Parathyroid adenoma (tissue), 2 donors: Measurements from ENCODE around the gene LYG1.

Experiments used
- H2AFZ ChIP-seq: fragments of 300-600 bp; sonication (generic); one replicate; pipeline ENCODE4 v1.7.0; 2017; ENCODE audit warnings: antibody characterized with exemption, mild to moderate bottlenecking
- H3K27ac ChIP-seq: fragments of 300-600 bp; sonication (generic); one replicate; pipeline ENCODE4 v1.7.0; 2017
- H3K27me3 ChIP-seq: fragments of 300-600 bp; sonication (generic); one replicate; pipeline ENCODE4 v1.7.0; 2017; ENCODE audit warnings: low read length; ENCODE audit not compliant: control insufficient read depth, insufficient read depth
- H3K36me3 ChIP-seq: fragments of 300-600 bp; sonication (generic); one replicate; pipeline ENCODE4 v1.7.0; 2017; ENCODE audit warnings: low read length; ENCODE audit not compliant: control insufficient read depth, insufficient read depth
- H3K4me1 ChIP-seq: fragments of 300-600 bp; sonication (generic); one replicate; pipeline ENCODE4 v1.7.0; 2017; ENCODE audit warnings: control low read depth
- H3K4me2 ChIP-seq: fragments of 300-600 bp; sonication (generic); one replicate; pipeline ENCODE4 v1.7.0; 2017; ENCODE audit warnings: low read length
- H3K4me3 ChIP-seq: fragments of 300-600 bp; sonication (generic); one replicate; pipeline ENCODE4 v1.7.0; 2017; ENCODE audit warnings: low read depth, low read length
- H3K79me2 ChIP-seq: fragments of 300-600 bp; sonication (generic); one replicate; pipeline ENCODE4 v1.7.0; 2017; ENCODE audit warnings: control low read depth
- H3K9ac ChIP-seq: fragments of 300-600 bp; sonication (generic); one replicate; pipeline ENCODE4 v1.7.0; 2017; ENCODE audit warnings: mild to moderate bottlenecking
- H3K9me3 ChIP-seq: fragments of 300-600 bp; sonication (generic); one replicate; pipeline ENCODE4 v1.7.0; 2017; ENCODE audit warnings: low read length; ENCODE audit not compliant: control insufficient read depth
- CTCF ChIP-seq: fragments of 300-600 bp; sonication (generic); IDR thresholded peaks from one replicate; pipeline ENCODE4 v1.7.0; 2017; ENCODE audit warnings: antibody characterized with exemption, mild to moderate bottlenecking
- donor health status: primary hyperparathyroidism.

The LYG1 gene

DNA sequence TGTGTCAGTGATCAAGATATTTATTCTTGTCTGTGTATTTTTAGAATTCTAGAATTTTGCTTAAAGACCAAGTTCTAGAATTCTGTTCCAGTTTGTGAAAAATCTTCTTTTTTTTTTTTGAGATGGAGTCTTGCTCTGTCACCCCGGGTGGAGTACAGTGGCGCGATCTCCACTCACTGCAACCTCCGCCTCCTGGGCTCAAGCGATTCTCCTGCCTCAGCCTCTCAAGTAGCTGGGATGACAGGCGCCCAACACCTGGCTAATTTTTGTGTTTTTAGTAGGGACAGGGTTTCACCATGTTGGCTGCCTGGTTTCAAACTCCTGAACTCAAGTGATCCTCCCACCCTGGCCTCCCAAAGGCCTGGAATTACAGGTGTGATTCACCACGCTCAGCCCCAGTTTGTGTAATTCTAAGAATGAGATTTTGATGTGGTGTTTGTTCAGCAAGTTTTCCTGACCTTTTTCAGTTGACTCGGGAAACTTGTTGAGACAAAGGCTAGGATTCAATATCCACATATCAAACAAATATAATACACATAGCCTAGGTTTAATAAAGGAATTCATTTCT is 39.8 kb upstream of the LYG1 start:
- Histone ChIP-seq H3K4me2 (no peak overlapping the region), H3K4me1 (no peaks in the 10 kb centered on the region), H3K9ac (no peak overlapping the region), H3K36me3 (no peaks in the 10 kb centered on the region), H3K9me3 (no peaks in the 10 kb centered on the region), H3K4me3 (no peak overlapping the region), H3K27me3 (no peaks in the 10 kb centered on the region), H3K79me2 (peaks cover 50% of the 10 kb centered on the region), H2AFZ (no peak overlapping the region), H3K27ac (no peak overlapping the region)
- no peak for TF ChIP-seq CTCF

DNA sequence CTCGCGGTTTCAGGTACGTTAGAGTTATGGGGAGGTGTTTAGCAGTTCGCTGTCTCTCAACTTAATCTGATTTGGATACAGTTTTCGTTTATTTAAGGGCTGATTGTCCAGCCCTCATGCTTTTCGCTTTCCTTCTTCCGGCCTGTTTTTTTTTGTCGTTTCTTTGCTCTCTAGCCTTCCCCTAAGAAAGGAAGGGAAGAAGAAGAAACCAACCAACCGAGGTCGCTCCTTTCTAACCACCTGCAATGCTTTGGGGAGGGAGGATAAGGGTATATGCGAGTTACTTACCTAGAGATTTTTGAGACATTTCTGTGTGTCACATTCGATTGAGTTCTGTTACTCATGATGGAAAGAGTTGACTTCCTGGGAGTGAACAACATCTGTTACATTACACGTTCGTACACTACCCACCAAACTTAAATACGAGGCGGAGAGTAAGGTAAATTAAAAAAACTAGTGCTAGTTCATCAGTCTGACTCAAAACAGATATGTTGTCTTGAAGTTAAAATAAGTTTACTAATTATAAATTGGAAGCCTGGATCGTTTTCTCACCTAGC is 37.1 kb upstream of the LYG1 start:
- no peak for TF ChIP-seq CTCF
- H3K27ac ChIP-seq = peak overlapping the region; percentile 73
- peaks cover 33% of the 10 kb centered on the region for H3K79me2 ChIP-seq
- peak overlapping the region; percentile 67 for H3K9ac ChIP-seq
- peak overlapping the region; percentile 81 for H3K4me2 ChIP-seq
- no peaks in the 10 kb centered on the region for H3K27me3 ChIP-seq
- H3K36me3 ChIP-seq = no peaks in the 10 kb centered on the region
- H2AFZ ChIP-seq = peak overlapping the region; percentile 93
- peak overlapping the region; percentile 99 for H3K4me3 ChIP-seq
- peaks cover 6% of the 10 kb centered on the region for H3K4me1 ChIP-seq
- H3K9me3 ChIP-seq = no peaks in the 10 kb centered on the region

GRCh38 chr2:99337113-99338028 is 36.4 kb upstream of the LYG1 start, which contains the start of gene EIF5B:
Gene EIF5B, plus strand, starts transcription at chr2:99337389. Its CDS starts 166 bp downstream, at chr2:99337555.
- peak; percentile 79 for TF ChIP-seq CTCF
- H3K4me2 ChIP-seq = peak within 1 kb of the TSS; percentile 81
- peaks cover 26% of the 10 kb centered on the region for H3K79me2 ChIP-seq
- H3K4me1 ChIP-seq = peaks cover 6% of the 10 kb centered on the region
- H3K9ac ChIP-seq = peak within 1 kb of the TSS; percentile 67
- no peaks in the 10 kb centered on the region for H3K36me3 ChIP-seq
- peak within 1 kb of the TSS; percentile 99 for H3K4me3 ChIP-seq
- no peaks in the 10 kb centered on the region for H3K27me3 ChIP-seq
- H3K9me3 ChIP-seq = no peaks in the 10 kb centered on the region
- H2AFZ ChIP-seq = peak within 1 kb of the TSS; percentile 93
- peak within 1 kb of the TSS; percentile 73 for H3K27ac ChIP-seq

- H3K4me3 ChIP-seq = peak overlapping the region; percentile 99
- H2AFZ ChIP-seq = peak overlapping the region; percentile 93
- H3K27ac ChIP-seq = peak overlapping the region; percentile 73
- H3K4me2 ChIP-seq = peak overlapping the region; percentile 81
- H3K79me2 ChIP-seq = peaks cover 26% of the 10 kb centered on the region
- no peaks in the 10 kb centered on the region for H3K27me3 ChIP-seq
- H3K9ac ChIP-seq = no peak overlapping the region
- no peaks in the 10 kb centered on the region for H3K9me3 ChIP-seq
- TF ChIP-seq CTCF = no peak
- peaks cover 6% of the 10 kb centered on the region for H3K4me1 ChIP-seq
- H3K36me3 ChIP-seq = no peaks in the 10 kb centered on the region
These were observed 35.8 kb upstream of the LYG1 start for GRCh38 chr2:99336804-99337112.
